ENCODE data around the gene ZSCAN22.
"Not testable (repeated sequence)": the region's sequence is repeated elsewhere in the genome, so short reads cannot be mapped to it uniquely, and the experiment has no call there.

DNA sequence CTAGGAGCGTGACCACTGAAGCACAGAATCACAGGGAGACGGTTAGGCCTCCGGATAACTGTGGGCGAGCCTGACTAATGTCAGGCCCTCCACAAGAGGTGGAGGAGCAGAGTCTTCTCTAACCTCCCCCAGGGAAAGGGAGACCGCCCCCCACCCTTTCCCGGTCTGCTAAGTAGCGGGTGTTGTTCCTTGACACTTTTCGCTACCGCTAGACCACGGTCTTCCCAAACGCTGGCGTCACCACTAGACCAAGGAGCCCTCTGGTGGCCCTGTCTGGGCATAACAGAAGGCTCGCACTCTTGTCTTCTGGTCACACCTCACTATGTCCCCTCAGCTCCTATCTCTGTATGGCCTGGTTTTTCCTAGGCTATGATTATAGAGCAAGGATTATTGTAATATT lies 16.1 kb upstream of the ZSCAN22 start:
- not testable (repeated sequence) for TF ChIP-seq TCF12 (IDR thresholded peaks at IDR 0.05; ENCODE audit: low read depth); EP300 (IDR thresholded peaks at IDR 0.05; ENCODE audit: borderline replicate concordance); CEBPB (IDR thresholded peaks at IDR 0.05); EGR1 (IDR thresholded peaks at IDR 0.05)
- TF ChIP-seq, protein P1, sequence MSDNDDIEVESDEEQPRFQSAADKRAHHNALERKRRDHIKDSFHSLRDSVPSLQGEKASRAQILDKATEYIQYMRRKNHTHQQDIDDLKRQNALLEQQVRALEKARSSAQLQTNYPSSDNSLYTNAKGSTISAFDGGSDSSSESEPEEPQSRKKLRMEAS (IDR thresholded peaks at IDR 0.05) = not testable (repeated sequence)
